WTC11 (cell line): ENCODE results near the gene ANKRD29. TPM values are rescaled to one million over a fixed set of nuclear protein-coding genes. Genes with fewer than 3 reads are reported as not detected.

ENCODE experiments used
- ATAC-seq: fragments of 200-7000 bp; cut with Tn5 transposase; 2 replicates; pipeline ENCODE4 v1.10.0; 2021; ENCODE audit warnings: mild to moderate bottlenecking, moderate library complexity
- CTCF ChIA-PET: fragments of 300-600 bp; sonication (Branson Sonifier 250); formaldehyde crosslinking; loops from one replicate; lab custom pipeline; 2021; ENCODE audit warnings: antibody characterized with exemption; lab: Charles Lee
- POLR2A ChIA-PET: fragments of 350-600 bp; sonication (Branson Sonifier 250); formaldehyde crosslinking; loops from one replicate; lab custom pipeline; 2021; ENCODE audit warnings: antibody characterized with exemption; lab: Charles Lee
- DNase-seq: peaks from one replicate; pipeline ENCODE4 v3.0.0; 2021; ENCODE audit warnings: low spot score
- H3K27ac Mint-ChIP-seq: 2 replicates; pipeline ENCODE4 v1.8.0; 2021; ENCODE audit warnings: mixed read lengths
- H3K27me3 Mint-ChIP-seq: 2 replicates; pipeline ENCODE4 v1.8.0; 2021; ENCODE audit warnings: low read depth, mild to moderate bottlenecking, moderate library complexity, mixed read lengths
- H3K36me3 Mint-ChIP-seq: 2 replicates; pipeline ENCODE4 v1.8.0; 2021; ENCODE audit warnings: mixed read lengths
- H3K4me1 Mint-ChIP-seq: 2 replicates; pipeline ENCODE4 v1.8.0; 2022; ENCODE audit warnings: mixed read lengths
- H3K4me3 Mint-ChIP-seq: 2 replicates; pipeline ENCODE4 v1.8.0; 2021; ENCODE audit warnings: mild to moderate bottlenecking, moderate library complexity, mixed read lengths
- H3K9me3 Mint-ChIP-seq: 2 replicates; pipeline ENCODE4 v1.8.0; 2021; ENCODE audit warnings: mixed read lengths
- CDX4 ChIP-seq: fragments of 250-450 bp; sonication (Bioruptor Pico); IDR thresholded peaks from 2 replicates; pipeline ENCODE4 v1.9.0; 2021; ENCODE audit warnings: moderate library complexity, mild to moderate bottlenecking, inconsistent platforms, borderline replicate concordance
- ESRRA ChIP-seq: sonication (generic); formaldehyde crosslinking; IDR thresholded peaks from 2 replicates; pipeline ENCODE4 v1.8.1; 2022; ENCODE audit warnings: mild to moderate bottlenecking, missing genetic modification reagents, borderline replicate concordance
- IRF1 ChIP-seq: sonication (generic); formaldehyde crosslinking; IDR thresholded peaks from 2 replicates; pipeline ENCODE4 v1.8.0; 2023; ENCODE audit warnings: missing genetic modification reagents
- JAZF1 ChIP-seq: fragments of 250-450 bp; sonication (Bioruptor Pico); IDR thresholded peaks from 2 replicates; pipeline ENCODE4 v1.9.0; 2021; ENCODE audit warnings: moderate library complexity, mild to moderate bottlenecking, inconsistent platforms
- MXD4 ChIP-seq: fragments of 250-450 bp; sonication (Bioruptor Pico); IDR thresholded peaks from 2 replicates; pipeline ENCODE4 v1.8.0; 2021; ENCODE audit warnings: mild to moderate bottlenecking, moderate library complexity, borderline replicate concordance
- NR1H2 ChIP-seq: sonication (generic); formaldehyde crosslinking; IDR thresholded peaks from 2 replicates; pipeline ENCODE4 v1.9.0; 2021; ENCODE audit warnings: mild to moderate bottlenecking, moderate library complexity, missing genetic modification reagents
- PRRX2 ChIP-seq: fragments of 250-450 bp; sonication (Bioruptor Pico); IDR thresholded peaks from 2 replicates; pipeline ENCODE4 v1.8.0; 2021; ENCODE audit warnings: mild to moderate bottlenecking
- RELA ChIP-seq: sonication (generic); formaldehyde crosslinking; IDR thresholded peaks from 2 replicates; pipeline ENCODE4 v1.8.1; 2022; ENCODE audit warnings: missing genetic modification reagents, mild to moderate bottlenecking, borderline replicate concordance
- STAT6 ChIP-seq: sonication (generic); formaldehyde crosslinking; conservative IDR thresholded peaks from 2 replicates; pipeline ENCODE4 v1.8.1; 2023; ENCODE audit warnings: mild to moderate bottlenecking, low read depth, missing genetic modification reagents, moderate library complexity
- TP53 ChIP-seq: sonication (generic); formaldehyde crosslinking; IDR thresholded peaks from 2 replicates; pipeline ENCODE4 v1.8.1; 2023; ENCODE audit warnings: mild to moderate bottlenecking, missing genetic modification reagents
- ZNF121 ChIP-seq: sonication (generic); formaldehyde crosslinking; IDR thresholded peaks from 2 replicates; pipeline ENCODE4 v1.8.0; 2023; ENCODE audit warnings: missing genetic modification reagents
- total RNA-seq: library from RNA; stranded (reverse); gene quantifications from 3 replicates; pipeline ENCODE4 v1.2.3, GENCODE V29; 2021
- TF ChIP-seq, protein P1 (sequence below): sonication (generic); formaldehyde crosslinking; IDR thresholded peaks from 2 replicates; pipeline ENCODE4 v1.8.1; 2022; ENCODE audit warnings: low read depth, mild to moderate bottlenecking, moderate library complexity, missing genetic modification reagents, borderline replicate concordance
- TF ChIP-seq, protein P2 (sequence below): fragments of 250-450 bp; sonication (Bioruptor Pico); conservative IDR thresholded peaks from 2 replicates; pipeline ENCODE4 v1.9.0; 2021; ENCODE audit warnings: mild to moderate bottlenecking
- TF ChIP-seq, protein P3 (sequence below): sonication (generic); formaldehyde crosslinking; IDR thresholded peaks from 2 replicates; pipeline ENCODE4 v1.8.1; 2023; ENCODE audit warnings: mild to moderate bottlenecking, missing genetic modification reagents
- TF ChIP-seq, protein P4 (sequence below): sonication (generic); formaldehyde crosslinking; IDR thresholded peaks from 2 replicates; pipeline ENCODE4 v1.8.0; 2022; ENCODE audit warnings: mild to moderate bottlenecking, missing genetic modification reagents
- TF ChIP-seq, protein P5 (sequence below): sonication (generic); formaldehyde crosslinking; IDR thresholded peaks from 2 replicates; pipeline ENCODE4 v1.8.1; 2023; ENCODE audit warnings: mild to moderate bottlenecking, moderate library complexity, missing genetic modification reagents

ANKRD29 gene
- total RNA-seq, 1 experiment from 2014 or later, result 4.9 TPM

- TF ChIP-seq, protein P1, sequence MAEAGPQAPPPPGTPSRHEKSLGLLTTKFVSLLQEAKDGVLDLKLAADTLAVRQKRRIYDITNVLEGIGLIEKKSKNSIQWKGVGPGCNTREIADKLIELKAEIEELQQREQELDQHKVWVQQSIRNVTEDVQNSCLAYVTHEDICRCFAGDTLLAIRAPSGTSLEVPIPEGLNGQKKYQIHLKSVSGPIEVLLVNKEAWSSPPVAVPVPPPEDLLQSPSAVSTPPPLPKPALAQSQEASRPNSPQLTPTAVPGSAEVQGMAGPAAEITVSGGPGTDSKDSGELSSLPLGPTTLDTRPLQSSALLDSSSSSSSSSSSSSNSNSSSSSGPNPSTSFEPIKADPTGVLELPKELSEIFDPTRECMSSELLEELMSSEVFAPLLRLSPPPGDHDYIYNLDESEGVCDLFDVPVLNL (CRISPR knock-in tag), result no peak
- TF ChIP-seq JAZF1 (CRISPR knock-in tag) (no peak), ESRRA (no peak), ZNF121 (CRISPR knock-in tag) (no peak), PRRX2 (CRISPR knock-in tag) (no peak), IRF1 (CRISPR knock-in tag) (no peak)
- TF ChIP-seq, protein P2, sequence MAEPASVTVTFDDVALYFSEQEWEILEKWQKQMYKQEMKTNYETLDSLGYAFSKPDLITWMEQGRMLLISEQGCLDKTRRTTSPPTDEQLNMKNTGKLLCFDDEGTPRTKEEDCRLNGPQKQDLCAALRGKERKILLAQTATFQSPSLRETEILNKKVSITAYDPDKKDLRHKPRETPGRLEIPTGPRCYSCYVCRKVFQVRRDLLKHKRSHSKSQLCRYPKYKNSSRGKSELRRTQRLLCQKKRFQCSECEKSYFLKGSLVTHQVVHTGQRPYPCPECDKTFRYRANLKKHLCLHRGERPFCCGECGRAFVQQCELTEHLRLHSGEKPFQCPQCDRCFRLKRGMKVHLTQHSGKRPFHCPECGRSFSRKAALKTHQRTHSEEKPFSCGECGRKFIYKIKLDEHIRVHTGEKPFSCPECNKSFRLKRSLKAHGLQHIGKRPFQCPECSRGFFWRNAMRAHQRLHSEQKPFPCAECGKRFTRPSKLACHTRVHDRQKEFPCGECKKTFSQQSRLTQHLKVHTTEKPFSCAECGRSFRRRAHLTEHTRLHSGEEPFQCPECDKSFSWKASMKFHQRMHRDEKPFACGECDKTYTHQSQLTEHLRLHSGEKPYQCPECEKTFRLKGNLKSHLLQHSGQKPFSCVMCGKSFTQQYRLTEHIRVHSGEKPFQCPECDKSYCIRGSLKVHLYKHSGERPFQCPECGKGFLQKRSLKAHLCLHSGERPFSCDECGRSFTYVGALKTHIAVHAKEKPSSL (CRISPR knock-in tag), result no peak
- TF ChIP-seq, protein P3, sequence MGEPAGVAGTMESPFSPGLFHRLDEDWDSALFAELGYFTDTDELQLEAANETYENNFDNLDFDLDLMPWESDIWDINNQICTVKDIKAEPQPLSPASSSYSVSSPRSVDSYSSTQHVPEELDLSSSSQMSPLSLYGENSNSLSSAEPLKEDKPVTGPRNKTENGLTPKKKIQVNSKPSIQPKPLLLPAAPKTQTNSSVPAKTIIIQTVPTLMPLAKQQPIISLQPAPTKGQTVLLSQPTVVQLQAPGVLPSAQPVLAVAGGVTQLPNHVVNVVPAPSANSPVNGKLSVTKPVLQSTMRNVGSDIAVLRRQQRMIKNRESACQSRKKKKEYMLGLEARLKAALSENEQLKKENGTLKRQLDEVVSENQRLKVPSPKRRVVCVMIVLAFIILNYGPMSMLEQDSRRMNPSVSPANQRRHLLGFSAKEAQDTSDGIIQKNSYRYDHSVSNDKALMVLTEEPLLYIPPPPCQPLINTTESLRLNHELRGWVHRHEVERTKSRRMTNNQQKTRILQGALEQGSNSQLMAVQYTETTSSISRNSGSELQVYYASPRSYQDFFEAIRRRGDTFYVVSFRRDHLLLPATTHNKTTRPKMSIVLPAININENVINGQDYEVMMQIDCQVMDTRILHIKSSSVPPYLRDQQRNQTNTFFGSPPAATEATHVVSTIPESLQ (CRISPR knock-in tag), result no peak
- TF ChIP-seq, all 79 proteins: peak for 0
Observed at GRCh38 chr18:23626451-23627279, 36.0 kb downstream of the ANKRD29 start (continued).

DNA sequence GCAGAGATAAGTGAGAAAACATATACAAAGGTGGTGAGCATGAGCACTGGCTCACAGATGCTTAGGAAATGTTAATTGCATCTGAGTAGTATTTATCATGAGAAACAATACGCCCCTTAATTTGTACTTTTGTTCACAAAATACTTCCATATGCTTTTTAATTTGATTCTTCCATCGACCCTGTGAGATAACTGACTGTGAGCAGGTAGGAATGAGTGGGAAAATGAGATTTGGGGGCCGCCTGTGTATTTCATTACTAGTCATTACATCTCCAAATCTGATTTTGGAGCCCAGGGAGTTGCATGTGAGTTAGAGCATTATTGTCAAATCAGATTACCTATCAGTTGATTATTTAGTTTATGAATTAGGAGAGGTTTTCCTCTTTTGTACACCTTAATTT is 39.7 kb downstream of the ANKRD29 start:
- POLR2A ChIA-PET, result no interaction called here
- Mint-ChIP-seq H3K27me3 (peaks cover 38% of the 10 kb centered on the region), H3K4me1 (peaks cover 11% of the 10 kb centered on the region), H3K9me3 (no peaks in the 10 kb centered on the region), H3K4me3 (no peak overlapping the region), H3K36me3 (no peaks in the 10 kb centered on the region), H3K27ac (no peak overlapping the region)
- no peak for ATAC-seq
- TF ChIP-seq MXD4 (CRISPR knock-in tag) (no peak), NR1H2 (CRISPR knock-in tag) (no peak), RELA (CRISPR knock-in tag) (no peak), IRF1 (CRISPR knock-in tag) (no peak), TP53 (CRISPR knock-in tag) (no peak), CDX4 (CRISPR knock-in tag) (no peak), STAT6 (CRISPR knock-in tag) (no peak)
- TF ChIP-seq, protein P4, sequence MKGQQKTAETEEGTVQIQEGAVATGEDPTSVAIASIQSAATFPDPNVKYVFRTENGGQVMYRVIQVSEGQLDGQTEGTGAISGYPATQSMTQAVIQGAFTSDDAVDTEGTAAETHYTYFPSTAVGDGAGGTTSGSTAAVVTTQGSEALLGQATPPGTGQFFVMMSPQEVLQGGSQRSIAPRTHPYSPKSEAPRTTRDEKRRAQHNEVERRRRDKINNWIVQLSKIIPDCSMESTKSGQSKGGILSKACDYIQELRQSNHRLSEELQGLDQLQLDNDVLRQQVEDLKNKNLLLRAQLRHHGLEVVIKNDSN (CRISPR knock-in tag), result no peak
- TF ChIP-seq, protein P5, sequence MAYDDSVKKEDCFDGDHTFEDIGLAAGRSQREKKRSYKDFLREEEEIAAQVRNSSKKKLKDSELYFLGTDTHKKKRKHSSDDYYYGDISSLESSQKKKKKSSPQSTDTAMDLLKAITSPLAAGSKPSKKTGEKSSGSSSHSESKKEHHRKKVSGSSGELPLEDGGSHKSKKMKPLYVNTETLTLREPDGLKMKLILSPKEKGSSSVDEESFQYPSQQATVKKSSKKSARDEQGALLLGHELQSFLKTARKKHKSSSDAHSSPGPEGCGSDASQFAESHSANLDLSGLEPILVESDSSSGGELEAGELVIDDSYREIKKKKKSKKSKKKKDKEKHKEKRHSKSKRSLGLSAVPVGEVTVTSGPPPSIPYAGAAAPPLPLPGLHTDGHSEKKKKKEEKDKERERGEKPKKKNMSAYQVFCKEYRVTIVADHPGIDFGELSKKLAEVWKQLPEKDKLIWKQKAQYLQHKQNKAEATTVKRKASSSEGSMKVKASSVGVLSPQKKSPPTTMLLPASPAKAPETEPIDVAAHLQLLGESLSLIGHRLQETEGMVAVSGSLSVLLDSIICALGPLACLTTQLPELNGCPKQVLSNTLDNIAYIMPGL (CRISPR knock-in tag), result no peak
- CTCF ChIA-PET, result interaction anchor here (1.7 to 6.4 kb wide), 3 partner anchors 15 to 295 kb away, joined by 7 to 66 read pairs (median 8); no protein-coding TSS in a partner anchor
- DNase-seq, result no peak
